ENCODE data around the gene FAM135A. TPM values are rescaled to one million over a fixed set of nuclear protein-coding genes. Genes with fewer than 3 reads are reported as not detected.

The FAM135A gene
- total and polyA plus RNA-seq, 8 donors = 7.5 to 14.4 (median 8.4) TPM

DNA sequence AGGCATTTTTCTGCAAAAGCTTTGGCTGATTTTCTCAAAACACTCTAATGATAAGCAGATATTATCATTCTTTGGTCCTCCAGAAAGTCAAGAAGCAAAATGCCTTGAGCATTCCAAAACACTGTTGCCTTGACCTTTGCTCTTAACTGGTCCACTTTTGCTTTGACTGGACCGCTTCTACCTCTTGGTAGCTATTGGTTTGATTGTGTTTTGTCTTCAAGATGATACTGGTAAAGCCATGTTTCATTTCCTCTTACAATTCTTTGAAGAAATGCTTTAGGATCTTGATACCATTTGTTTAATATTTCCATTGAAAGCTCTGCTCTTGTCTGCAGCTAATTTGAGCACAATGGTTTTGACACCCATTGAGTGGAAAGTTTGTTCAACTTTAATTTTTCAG lies 117.8 kb downstream of the FAM135A start:
- TF ChIP-seq, protein P1, sequence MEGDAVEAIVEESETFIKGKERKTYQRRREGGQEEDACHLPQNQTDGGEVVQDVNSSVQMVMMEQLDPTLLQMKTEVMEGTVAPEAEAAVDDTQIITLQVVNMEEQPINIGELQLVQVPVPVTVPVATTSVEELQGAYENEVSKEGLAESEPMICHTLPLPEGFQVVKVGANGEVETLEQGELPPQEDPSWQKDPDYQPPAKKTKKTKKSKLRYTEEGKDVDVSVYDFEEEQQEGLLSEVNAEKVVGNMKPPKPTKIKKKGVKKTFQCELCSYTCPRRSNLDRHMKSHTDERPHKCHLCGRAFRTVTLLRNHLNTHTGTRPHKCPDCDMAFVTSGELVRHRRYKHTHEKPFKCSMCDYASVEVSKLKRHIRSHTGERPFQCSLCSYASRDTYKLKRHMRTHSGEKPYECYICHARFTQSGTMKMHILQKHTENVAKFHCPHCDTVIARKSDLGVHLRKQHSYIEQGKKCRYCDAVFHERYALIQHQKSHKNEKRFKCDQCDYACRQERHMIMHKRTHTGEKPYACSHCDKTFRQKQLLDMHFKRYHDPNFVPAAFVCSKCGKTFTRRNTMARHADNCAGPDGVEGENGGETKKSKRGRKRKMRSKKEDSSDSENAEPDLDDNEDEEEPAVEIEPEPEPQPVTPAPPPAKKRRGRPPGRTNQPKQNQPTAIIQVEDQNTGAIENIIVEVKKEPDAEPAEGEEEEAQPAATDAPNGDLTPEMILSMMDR (IDR thresholded peaks at IDR 0.05) = no peak
- H3K4me3 ChIP-seq = no peak overlapping the region
- no peaks in the 10 kb centered on the region for H3K27me3 ChIP-seq
- no peaks in the 10 kb centered on the region for H3K9me3 ChIP-seq
- no peak for FAIRE-seq
- no peak for DNase-seq
- ATAC-seq = no peak
- no peaks in the 10 kb centered on the region for H3K4me1 ChIP-seq
- H3K27ac ChIP-seq = no peak overlapping the region
- H3K36me3 ChIP-seq = peaks cover 0 to 6% (median 0%) of the 10 kb centered on the region in 3 donors
- 95% methylated on average over 1 of the region's 1 CpG for WGBS, 2 donors
- intact Hi-C loops (cut with DNase I) = no loop called here

DNA sequence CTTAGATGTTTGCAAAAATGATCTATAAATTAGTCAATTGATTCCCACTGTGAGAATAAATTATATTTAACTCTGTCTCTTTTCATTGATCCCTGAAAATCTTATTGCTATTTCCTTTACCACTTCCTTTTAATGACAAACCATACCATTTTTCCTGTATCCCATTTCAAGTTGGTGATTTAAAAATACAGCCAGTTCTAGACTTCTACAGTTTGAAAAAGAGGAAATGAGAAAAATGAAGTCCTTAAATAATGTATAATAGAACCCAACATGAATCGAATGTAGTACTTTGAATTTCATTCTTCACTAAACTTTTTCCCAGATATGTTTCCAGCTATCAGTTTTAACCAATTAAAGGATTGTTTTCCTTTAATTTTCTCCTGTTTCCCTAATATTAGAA lies 124.0 kb downstream of the FAM135A start:
- no peaks in the 10 kb centered on the region for H3K4me1 ChIP-seq
- no peaks in the 10 kb centered on the region for H3K27me3 ChIP-seq
- no peak overlapping the region for H3K27ac ChIP-seq
- H3K4me3 ChIP-seq = no peak overlapping the region
- DNase-seq (no peak), ATAC-seq (no peak), FAIRE-seq (no peak)
- WGBS, 2 donors = 89 to 90% methylated on average over 1 of the region's 1 CpG
- no peaks in the 10 kb centered on the region for H3K9me3 ChIP-seq
- intact Hi-C loops (cut with DNase I) = no loop called here
- no peaks in the 10 kb centered on the region for H3K36me3 ChIP-seq
- TF ChIP-seq, protein P1 (IDR thresholded peaks at IDR 0.05) = no peak

DNA sequence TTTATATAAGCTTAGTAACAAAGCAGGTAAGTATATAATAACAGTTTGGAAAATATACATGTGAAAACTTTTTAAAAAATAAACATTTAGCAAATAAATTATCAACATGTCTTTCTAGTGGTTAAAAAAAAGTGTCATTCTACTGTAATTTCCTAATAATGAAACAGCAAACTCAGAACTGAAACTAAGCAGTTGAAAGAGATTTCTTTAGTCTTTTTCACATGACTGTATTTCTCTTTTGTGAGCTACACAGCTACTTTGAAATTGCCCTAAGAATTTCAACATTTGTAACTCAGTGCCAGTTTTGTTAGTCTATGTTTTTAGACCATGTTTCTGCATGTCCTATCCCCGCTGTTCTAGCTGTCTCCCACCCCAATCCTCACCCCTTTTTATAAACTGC lies 125.1 kb downstream of the FAM135A start:
- no peak for DNase-seq
- intact Hi-C loops (cut with DNase I) = no loop called here
- 88 to 98% methylated on average over 1 of the region's 1 CpG for WGBS, 2 donors
- H3K4me1 ChIP-seq = no peaks in the 10 kb centered on the region
- no peak for ATAC-seq
- TF ChIP-seq, protein P1 (IDR thresholded peaks at IDR 0.05) = no peak
- no peaks in the 10 kb centered on the region for H3K27me3 ChIP-seq
- H3K36me3 ChIP-seq = no peaks in the 10 kb centered on the region
- FAIRE-seq = peak; percentile 13
- H3K27ac ChIP-seq = no peak overlapping the region
- H3K9me3 ChIP-seq = no peaks in the 10 kb centered on the region
- no peak overlapping the region for H3K4me3 ChIP-seq

DNA sequence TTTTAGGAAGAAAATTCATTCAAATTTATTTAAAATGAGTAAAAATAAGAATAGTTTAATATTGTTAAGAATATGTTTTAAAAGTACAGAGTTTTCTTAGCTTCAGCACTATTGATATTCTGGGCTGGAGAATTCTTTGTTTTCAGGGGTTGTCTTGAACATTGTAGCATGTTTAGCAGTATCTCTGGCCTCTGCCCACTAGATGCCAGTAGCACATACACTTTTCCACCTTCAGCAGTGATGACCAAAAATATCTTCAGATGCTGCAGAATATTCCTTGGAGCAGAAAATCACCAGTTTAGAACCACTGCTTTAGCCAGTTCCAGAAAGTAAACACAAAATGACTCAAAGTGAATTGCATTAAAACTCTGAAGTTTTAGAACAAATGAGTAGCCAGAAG lies 134.0 kb downstream of the FAM135A start:
- Histone ChIP-seq H3K4me1 (no peaks in the 10 kb centered on the region), H3K9me3 (no peaks in the 10 kb centered on the region), H3K36me3 (no peaks in the 10 kb centered on the region), H3K27ac (no peak overlapping the region), H3K4me3 (no peak overlapping the region), H3K27me3 (no peaks in the 10 kb centered on the region)
- FAIRE-seq = no peak
- intact Hi-C loops (cut with DNase I) = no loop called here
- peak in 2 of 4 donors; percentile 29 to 42 for ATAC-seq
- DNase-seq = no peak
- TF ChIP-seq, protein P1 (IDR thresholded peaks at IDR 0.05) = no peak

DNA sequence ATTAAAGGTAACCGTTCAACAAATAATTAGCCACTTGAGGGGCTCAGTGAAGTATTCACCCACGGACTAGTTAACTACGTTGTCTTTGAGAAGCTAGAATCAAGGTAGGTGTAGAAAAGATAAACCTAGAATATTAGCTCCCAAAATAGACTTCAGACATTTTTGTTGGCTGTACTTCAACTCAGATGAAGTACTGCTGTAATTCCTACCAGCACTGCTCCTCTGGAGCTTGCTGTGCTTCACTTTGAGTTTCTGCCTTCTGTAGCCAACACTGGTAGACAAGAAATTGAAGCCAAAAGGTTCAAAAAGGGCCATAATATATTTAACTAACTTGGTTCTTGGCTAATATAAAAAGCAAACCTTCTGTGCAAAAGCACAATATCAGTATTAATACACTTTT lies 134.6 kb downstream of the FAM135A start:
- Histone ChIP-seq H3K27ac (no peak overlapping the region), H3K4me3 (no peak overlapping the region), H3K9me3 (no peaks in the 10 kb centered on the region), H3K27me3 (no peaks in the 10 kb centered on the region), H3K4me1 (no peaks in the 10 kb centered on the region), H3K36me3 (no peaks in the 10 kb centered on the region)
- FAIRE-seq (no peak), DNase-seq (no peak), ATAC-seq (no peak)
- intact Hi-C loops (cut with DNase I) = no loop called here
- WGBS, 2 donors = 75 to 86% methylated on average over 3 of the region's 3 CpGs
- TF ChIP-seq, protein P1 (IDR thresholded peaks at IDR 0.05) = no peak
